GM19455 (cell line): ENCODE measurements around the gene KIAA1671.
"Not testable (repeated sequence)": the region's sequence is repeated elsewhere in the genome, so short reads cannot be mapped to it uniquely, and the experiment has no call there.

Source experiments
- ATAC-seq: cut with Tn5 transposase; IDR thresholded peaks from one replicate; pipeline ENCODE4 v1.9.1; 2021; ENCODE audit not compliant: unreplicated experiment

KIAA1671 gene

DNA sequence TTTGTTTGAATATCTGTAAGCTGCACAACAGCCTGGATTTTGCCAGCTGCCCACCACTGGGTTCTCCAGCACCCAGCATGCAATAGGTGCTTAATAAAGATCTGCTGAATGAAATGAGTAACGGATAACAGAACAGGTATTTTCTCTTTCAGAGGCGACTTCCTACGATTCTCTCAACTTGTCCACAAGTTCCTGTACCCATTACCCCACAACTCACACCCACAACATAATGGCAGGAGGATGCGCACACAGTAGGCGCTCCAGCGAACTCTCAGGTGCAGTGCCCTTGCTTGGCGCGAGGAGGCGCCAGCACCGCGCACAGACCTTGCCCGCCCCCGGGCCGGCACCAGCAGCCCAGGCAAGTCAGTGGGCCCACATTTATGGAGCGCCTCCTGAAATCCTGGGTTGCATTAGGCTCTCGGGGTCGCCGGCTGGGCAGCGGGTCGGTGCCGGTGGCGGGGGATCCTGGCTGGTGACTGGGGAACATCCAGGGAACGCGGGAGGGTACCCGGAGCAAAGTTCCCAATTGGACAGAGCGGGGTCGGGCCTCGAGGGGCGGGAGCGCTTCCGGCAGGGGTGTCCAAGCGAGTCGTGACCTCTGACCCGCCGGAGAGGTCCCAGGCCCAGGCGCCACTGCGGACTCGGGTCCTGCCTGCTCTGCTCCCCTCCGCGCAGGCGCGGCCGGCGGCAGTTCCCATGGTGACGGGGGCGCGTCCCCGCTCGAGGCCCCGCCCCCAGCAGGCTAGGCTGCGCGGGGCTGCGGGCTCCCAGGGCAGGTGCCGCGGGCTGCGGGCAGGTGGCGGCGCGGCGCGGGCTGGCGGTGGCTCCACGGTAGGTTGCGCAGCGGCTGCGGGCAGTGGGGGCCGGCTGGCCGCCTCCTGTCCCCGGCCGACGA lies at the start of gene KIAA1671:
Gene KIAA1671 (plus strand): TSS at position 775 of the 895 bp plus-strand sequence. CDS start 75,284 bp downstream, outside the sequence.
- no peak for ATAC-seq

DNA sequence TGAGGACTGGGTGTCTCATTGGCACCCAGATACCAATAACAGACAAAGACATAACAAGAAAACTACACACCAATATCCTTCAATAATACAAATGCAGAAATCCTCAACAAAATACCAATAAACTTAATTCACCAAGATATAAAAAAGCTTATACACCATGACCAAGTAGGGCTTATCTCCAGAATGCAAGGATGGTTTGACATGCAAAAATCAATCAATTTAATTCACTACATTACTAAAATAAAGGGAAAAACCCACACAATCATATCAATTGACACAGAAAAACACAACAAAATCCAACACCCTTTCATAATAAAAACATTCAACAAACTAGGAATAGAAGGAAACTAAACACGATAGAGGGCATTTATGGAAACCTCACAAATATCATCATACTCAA lies 46.6 kb upstream of the KIAA1671 start:
- no peak for ATAC-seq

GRCh38 chr22:24907101-24907500 lies 45.4 kb upstream of the KIAA1671 start:
- not testable (repeated sequence) for ATAC-seq

DNA sequence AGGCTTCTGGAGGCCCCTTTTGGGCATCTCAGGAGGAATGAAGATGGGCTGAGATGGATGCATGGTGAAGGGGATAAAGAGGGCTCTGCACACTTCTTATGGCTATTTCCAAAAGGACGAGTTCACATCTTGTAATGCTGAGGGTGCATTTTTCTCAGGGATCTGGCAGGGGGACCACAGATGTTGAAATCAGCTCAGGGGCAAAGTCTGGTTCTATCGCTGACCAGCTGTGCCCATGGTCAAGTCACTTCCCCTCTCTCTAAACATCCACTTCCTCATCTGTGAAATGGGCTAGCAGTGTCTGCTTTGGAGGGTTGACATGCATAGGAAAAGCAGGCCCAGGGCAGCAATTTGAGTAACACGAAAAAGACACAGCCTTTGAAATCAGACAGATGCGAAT lies 32.5 kb upstream of the KIAA1671 start:
- no peak for ATAC-seq

GRCh38 chr22:24925586-24926427 lies 26.7 kb upstream of the KIAA1671 start:
- ATAC-seq: no peak

DNA sequence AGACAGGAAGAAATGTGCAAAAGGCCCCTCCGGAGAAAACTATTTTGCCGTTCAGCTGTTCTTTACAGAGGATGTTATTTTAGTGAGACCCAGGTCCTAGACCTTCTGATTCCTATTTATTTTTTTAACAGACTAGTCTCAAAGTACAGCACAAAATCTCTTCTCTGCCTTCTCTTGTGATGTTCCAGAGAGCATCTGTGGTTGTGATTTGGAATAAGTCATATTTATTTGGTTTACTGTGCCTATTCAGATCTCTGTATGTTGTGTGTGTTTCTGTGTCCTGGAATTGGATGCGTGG lies 26.1 kb upstream of the KIAA1671 start:
- ATAC-seq: no peak

- ATAC-seq: no peak
These were observed 25.5 kb upstream of the KIAA1671 start for GRCh38 chr22:24926849-24927579.

DNA sequence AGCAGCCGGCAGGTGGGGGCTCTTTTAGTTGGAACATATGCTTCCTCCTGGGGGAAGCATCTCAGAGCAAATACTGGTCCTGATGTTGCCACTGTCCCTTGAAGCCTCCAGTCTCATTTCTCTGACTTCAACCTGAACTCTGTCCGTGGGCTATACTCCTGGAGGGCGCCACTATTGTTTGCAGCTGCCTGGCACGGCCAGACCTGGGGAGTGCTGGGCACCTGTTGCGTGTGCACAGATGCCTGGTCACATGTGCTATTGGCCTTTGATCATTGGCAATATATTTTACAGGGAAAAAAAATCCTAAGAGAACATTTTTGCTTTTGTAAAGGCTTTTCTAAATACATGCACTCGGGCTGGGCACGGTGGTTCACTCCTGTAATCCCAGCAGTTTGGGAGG lies 24.2 kb upstream of the KIAA1671 start:
- no peak for ATAC-seq

GRCh38 chr22:24930678-24931077 lies 21.8 kb upstream of the KIAA1671 start:
- ATAC-seq: no peak

GRCh38 chr22:24935771-24936483 lies 16.6 kb upstream of the KIAA1671 start:
- no peak for ATAC-seq

- ATAC-seq: no peak
These were observed 15.4 kb upstream of the KIAA1671 start for GRCh38 chr22:24937114-24937513.

GRCh38 chr22:24938741-24939341 lies 13.7 kb upstream of the KIAA1671 start:
- ATAC-seq: no peak

DNA sequence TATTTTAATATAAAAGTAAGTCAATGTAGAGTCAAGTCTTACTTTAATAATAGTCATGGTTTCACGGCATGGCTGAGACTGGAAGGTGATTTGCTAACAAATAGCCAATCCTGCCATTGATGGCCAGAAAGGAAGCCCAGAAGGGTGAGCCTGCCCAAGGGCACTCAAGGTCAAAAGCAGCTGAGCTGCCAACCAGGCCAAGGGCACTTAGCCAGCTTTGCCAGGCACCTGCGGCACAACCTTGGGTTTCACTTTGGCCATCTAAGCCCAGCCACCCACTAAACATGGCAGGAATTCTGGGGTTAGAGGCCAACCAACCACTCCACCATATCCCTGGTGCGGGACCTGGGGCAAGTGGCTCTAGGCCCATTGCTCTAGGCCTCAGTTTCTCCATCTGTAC lies 10.2 kb upstream of the KIAA1671 start:
- ATAC-seq: no peak

GRCh38 chr22:24944217-24944937 lies 8.1 kb upstream of the KIAA1671 start:
- no peak for ATAC-seq

- ATAC-seq: no peak
These were observed 7.1 kb upstream of the KIAA1671 start for GRCh38 chr22:24945430-24945829.

DNA sequence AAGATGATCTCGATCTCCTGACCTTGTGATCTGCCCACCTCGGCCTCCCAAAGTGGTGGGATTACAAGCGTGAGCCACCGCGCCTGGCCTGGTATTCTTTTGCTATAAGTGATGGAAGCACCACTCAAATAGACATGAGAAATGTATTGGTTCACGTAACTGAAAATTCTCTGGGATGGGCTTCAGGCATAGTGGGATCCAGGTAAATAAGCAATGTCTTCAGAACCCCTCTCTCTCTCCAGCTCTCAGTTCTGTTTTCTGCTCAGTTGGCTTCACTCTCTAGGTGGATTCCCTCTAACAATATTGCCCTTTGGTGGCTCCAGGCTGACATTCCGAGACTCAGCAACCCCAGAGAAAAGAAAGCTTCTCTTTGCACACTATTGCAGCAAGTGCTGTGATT lies 5.1 kb upstream of the KIAA1671 start:
- no peak for ATAC-seq

DNA sequence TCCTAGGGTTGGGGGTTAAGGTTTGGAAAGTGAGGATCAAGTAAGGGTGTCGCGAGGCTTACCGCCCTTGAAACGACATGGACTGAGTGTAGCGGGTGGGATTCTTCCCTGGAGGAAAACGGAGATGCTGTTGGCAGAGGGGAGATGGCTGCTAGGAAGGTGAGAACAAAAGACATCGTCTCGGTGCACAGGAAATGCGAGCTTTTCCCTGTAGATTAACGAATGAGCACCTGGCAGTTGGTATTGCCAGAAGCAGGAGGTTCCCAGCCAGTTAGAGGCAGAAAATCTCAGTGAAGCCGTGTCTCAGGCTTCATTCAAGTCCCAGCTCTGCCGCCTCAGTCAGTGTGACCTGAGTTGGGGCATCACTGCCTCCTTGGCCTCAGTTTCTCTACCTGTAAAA lies 4.6 kb upstream of the KIAA1671 start:
- ATAC-seq: no peak

DNA sequence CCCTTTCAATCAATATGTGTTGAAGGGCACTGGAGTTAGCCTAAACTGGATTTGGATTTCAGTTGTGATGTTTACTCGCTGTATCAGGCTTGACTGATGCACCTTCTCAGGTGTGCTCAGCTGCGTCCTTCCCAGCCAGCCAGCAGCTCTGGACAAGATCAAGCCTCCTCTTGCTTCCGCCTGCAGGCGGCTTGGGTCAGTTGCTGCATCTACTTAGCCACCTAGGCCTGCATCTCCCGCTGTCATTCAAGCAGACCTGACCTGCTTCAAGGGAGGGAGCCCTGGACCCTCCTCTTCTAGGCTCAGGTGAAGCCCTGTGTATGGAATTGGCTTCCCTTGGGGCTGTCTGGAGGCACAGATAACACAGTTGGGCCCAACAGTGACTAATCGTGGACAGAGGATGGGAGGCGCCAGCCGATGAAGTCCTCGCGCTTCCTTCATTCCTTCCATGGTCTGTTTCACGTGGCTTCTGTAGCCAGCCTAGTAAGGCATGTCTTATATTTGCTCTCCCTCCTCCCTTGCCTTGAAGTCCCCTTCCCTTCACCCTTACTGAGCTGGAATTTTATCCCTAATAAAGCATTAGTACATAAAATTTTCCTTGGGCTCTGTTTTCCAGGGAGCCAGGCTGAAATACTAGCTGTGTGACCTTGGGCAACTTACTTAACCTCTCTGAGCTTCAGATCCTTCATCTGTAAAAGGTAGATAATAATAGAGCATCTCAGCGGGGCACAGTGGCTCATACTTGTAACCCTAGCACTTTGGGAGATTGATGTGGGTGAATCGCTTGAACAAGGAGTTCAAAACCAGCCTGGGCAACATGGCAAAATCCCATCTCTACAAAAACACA lies 3.9 kb upstream of the KIAA1671 start:
- ATAC-seq: no peak
